Loucy (cell line): ENCODE results near the gene CABCOCO1.

Source experiments
- H2AFZ ChIP-seq: fragments of 200-600 bp; sonication (generic); 2 replicates; pipeline ENCODE4 v1.6.0; 2016; ENCODE audit warnings: antibody characterized with exemption, mild to moderate bottlenecking, low read length, moderate library complexity
- H3F3A ChIP-seq: fragments of 200-600 bp; 2 replicates; pipeline ENCODE4 v1.6.0; 2016; ENCODE audit warnings: antibody characterized with exemption, low read depth, mild to moderate bottlenecking
- H3K27me3 ChIP-seq: fragments of 200-600 bp; sonication (generic); 2 replicates; pipeline ENCODE4 v1.6.1; 2014; ENCODE audit warnings: low read length, mild to moderate bottlenecking; ENCODE audit not compliant: insufficient read depth, poor library complexity, severe bottlenecking
- H3K36me3 ChIP-seq: fragments of 200-600 bp; sonication (generic); 2 replicates; pipeline ENCODE4 v1.6.1; 2016; ENCODE audit warnings: low read length; ENCODE audit not compliant: insufficient read depth
- H3K4me1 ChIP-seq: fragments of 200-600 bp; sonication (generic); 2 replicates; pipeline ENCODE4 v1.5.1; 2014; ENCODE audit warnings: low read length, mild to moderate bottlenecking; ENCODE audit not compliant: insufficient read depth, poor library complexity, severe bottlenecking
- H3K4me2 ChIP-seq: fragments of 200-600 bp; sonication (generic); 2 replicates; pipeline ENCODE4 v1.6.0; 2014; ENCODE audit warnings: antibody characterized with exemption, low read length, low read depth, mild to moderate bottlenecking; ENCODE audit not compliant: poor library complexity, severe bottlenecking
- H3K4me3 ChIP-seq: fragments of 200-600 bp; sonication (generic); 2 replicates; pipeline ENCODE4 v1.5.1; 2014; ENCODE audit warnings: low read length, mild to moderate bottlenecking, mixed read lengths; ENCODE audit not compliant: poor library complexity, severe bottlenecking
- H3K79me2 ChIP-seq: fragments of 200-600 bp; sonication (generic); 2 replicates; pipeline ENCODE4 v1.6.1; 2014; ENCODE audit warnings: low read length; ENCODE audit not compliant: insufficient read depth
- H3K9ac ChIP-seq: fragments of 200-600 bp; sonication (generic); 2 replicates; pipeline ENCODE4 v1.6.0; 2014; ENCODE audit warnings: mild to moderate bottlenecking, low read depth, low read length, moderate library complexity; ENCODE audit not compliant: poor library complexity, severe bottlenecking
- H3K9me2 ChIP-seq: fragments of 200-600 bp; sonication (generic); replicated peaks from 2 replicates; pipeline ENCODE4 v1.6.1; 2016; ENCODE audit warnings: low read depth, low read length, mixed read lengths
- H3K9me3 ChIP-seq: fragments of 200-600 bp; sonication (generic); 2 replicates; pipeline ENCODE4 v1.6.1; 2014; ENCODE audit warnings: mild to moderate bottlenecking, antibody characterized with exemption, low read length, low read depth; ENCODE audit not compliant: insufficient read depth
- H4K20me1 ChIP-seq: fragments of 200-600 bp; sonication (generic); 2 replicates; pipeline ENCODE4 v1.6.0; 2014; ENCODE audit warnings: antibody characterized with exemption, low read length, mild to moderate bottlenecking; ENCODE audit not compliant: insufficient read depth, poor library complexity, severe bottlenecking
- CTCF ChIP-seq: fragments of 200-600 bp; sonication (generic); conservative IDR thresholded peaks from 2 replicates; pipeline ENCODE4 v1.5.1; 2014; ENCODE audit warnings: mild to moderate bottlenecking, antibody characterized with exemption, low read length
- EZH2phosphoT487 ChIP-seq: fragments of 200-600 bp; IDR thresholded peaks from 2 replicates; pipeline ENCODE4 v1.6.1; 2018; ENCODE audit warnings: antibody characterized with exemption, mild to moderate bottlenecking, moderate library complexity, borderline replicate concordance

Gene CABCOCO1

GRCh38 chr10:61750943-61751471 is 88.3 kb downstream of the CABCOCO1 start:
- H3K4me2 ChIP-seq, result peak overlapping the region; percentile 78

GRCh38 chr10:61751599-61751998 is 88.9 kb downstream of the CABCOCO1 start:
- Histone ChIP-seq H3K4me1 (peaks cover 90% of the 10 kb centered on the region), H3K9me2 (no peaks in the 10 kb centered on the region), H4K20me1 (no peaks in the 10 kb centered on the region), H3K4me2 (peak overlapping the region; percentile 78), H3K36me3 (no peaks in the 10 kb centered on the region), H3K79me2 (no peaks in the 10 kb centered on the region), H2AFZ (peak overlapping the region; percentile 5; the same call in 1 of the 2 replicates), H3K9ac (peak overlapping the region; percentile 77), H3K27me3 (no peaks in the 10 kb centered on the region), H3K9me3 (no peaks in the 10 kb centered on the region), H3K4me3 (peak overlapping the region; percentile 62), H3F3A (peaks cover 23% of the 10 kb centered on the region)
- TF ChIP-seq CTCF (no peak), EZH2phosphoT487 (no peak)

More at GRCh38 chr10:61750943-61751471, 88.3 kb downstream of the CABCOCO1 start:
- peaks cover 89% of the 10 kb centered on the region for H3K4me1 ChIP-seq
- no peaks in the 10 kb centered on the region for H3K9me3 ChIP-seq
- no peaks in the 10 kb centered on the region for H3K9me2 ChIP-seq
- H2AFZ ChIP-seq, result no peak overlapping the region
- peak overlapping the region; percentile 62 for H3K4me3 ChIP-seq
- peaks cover 23% of the 10 kb centered on the region for H3F3A ChIP-seq
- H3K36me3 ChIP-seq, result no peaks in the 10 kb centered on the region
- no peaks in the 10 kb centered on the region for H3K79me2 ChIP-seq
- H3K9ac ChIP-seq, result peak overlapping the region; percentile 77
- no peaks in the 10 kb centered on the region for H3K27me3 ChIP-seq
- no peak for TF ChIP-seq EZH2phosphoT487
- TF ChIP-seq CTCF, result peak; percentile 87
- no peaks in the 10 kb centered on the region for H4K20me1 ChIP-seq

- no peaks in the 10 kb centered on the region for H3K9me3 ChIP-seq
- H3K4me1 ChIP-seq, result peaks cover 89% of the 10 kb centered on the region
- H3K4me2 ChIP-seq, result peak overlapping the region; percentile 78
- peak overlapping the region; percentile 77 for H3K9ac ChIP-seq
- no peaks in the 10 kb centered on the region for H3K36me3 ChIP-seq
- H4K20me1 ChIP-seq, result no peaks in the 10 kb centered on the region
- H3K4me3 ChIP-seq, result peak overlapping the region; percentile 62
- no peaks in the 10 kb centered on the region for H3K79me2 ChIP-seq
- TF ChIP-seq EZH2phosphoT487 (no peak), CTCF (no peak)
- H3F3A ChIP-seq, result peaks cover 23% of the 10 kb centered on the region
- no peaks in the 10 kb centered on the region for H3K27me3 ChIP-seq
- H2AFZ ChIP-seq, result peak overlapping the region; percentile 5; the same call in 1 of the 2 replicates
- H3K9me2 ChIP-seq, result no peaks in the 10 kb centered on the region
Measured at GRCh38 chr10:61752111-61753011, 89.6 kb downstream of the CABCOCO1 start.
